T-helper 17 cell (primary cell): ENCODE measurements around the gene FBXO34. TPM values are rescaled to one million over a fixed set of nuclear protein-coding genes. Genes with fewer than 3 reads are reported as not detected.
"Not testable (repeated sequence)": the region's sequence is repeated elsewhere in the genome, so short reads cannot be mapped to it uniquely, and the experiment has no call there.

ENCODE experiments used
- ATAC-seq: fragments of 150-1000 bp; cut with Tn5 transposase; 2 replicates; pipeline ENCODE4 v1.10.0; 2021; ENCODE audit warnings: mild to moderate bottlenecking, moderate library complexity
- DNase-seq, 3 donors: peaks; one replicate each; pipeline versions ENCODE4 v3.0.0 to v3.0.0-alpha.2; 2020 to 2021
- H3K9me3 ChIP-seq: one replicate; pipeline ENCODE4 v1.7.0; 2013; ENCODE audit warnings: low read length, mild to moderate bottlenecking; ENCODE audit not compliant: control insufficient read depth, poor library complexity, severe bottlenecking
- H3K27ac Mint-ChIP-seq: one replicate; pipeline ENCODE4 v1.8.0; 2022; ENCODE audit warnings: mild to moderate bottlenecking, moderate library complexity, mixed read lengths
- H3K27me3 Mint-ChIP-seq: one replicate; pipeline ENCODE4 v1.8.0; 2022; ENCODE audit warnings: mixed read lengths
- H3K36me3 Mint-ChIP-seq: one replicate; pipeline ENCODE4 v1.8.0; 2022; ENCODE audit warnings: low read depth, mixed read lengths
- H3K4me1 Mint-ChIP-seq: one replicate; pipeline ENCODE4 v1.8.0; 2022; ENCODE audit warnings: mild to moderate bottlenecking, mixed read lengths
- H3K4me3 Mint-ChIP-seq: one replicate; pipeline ENCODE4 v1.8.0; 2022; ENCODE audit warnings: mild to moderate bottlenecking, moderate library complexity, mixed read lengths
- total RNA-seq, 4 donors: library from RNA in 2 of 4; stranded (reverse) in 2 of 4; gene quantifications; one replicate each; pipeline ENCODE4 v1.2.3 and lab custom pipeline; 2022 to 2026

Gene FBXO34
- total RNA-seq, 2 donors from 2014 or later = 20.5 to 27.8 TPM

- H3K27me3 Mint-ChIP-seq = no peaks in the 10 kb centered on the region
- peaks cover 20% of the 10 kb centered on the region for H3K4me1 Mint-ChIP-seq
- H3K9me3 ChIP-seq = no peaks in the 10 kb centered on the region
- H3K27ac Mint-ChIP-seq = no peak overlapping the region
- DNase-seq (no peak), ATAC-seq (peak; percentile 49)
- no peak overlapping the region for H3K4me3 Mint-ChIP-seq
- H3K36me3 Mint-ChIP-seq = peaks cover 2% of the 10 kb centered on the region
These were observed 32.5 kb downstream of the FBXO34 start for GRCh38 chr14:55303691-55304145.

GRCh38 chr14:55306938-55307589 lies 35.8 kb downstream of the FBXO34 start:
- Mint-ChIP-seq H3K27ac (no peak overlapping the region), H3K36me3 (peaks cover 3% of the 10 kb centered on the region), H3K4me3 (no peak overlapping the region), H3K27me3 (no peaks in the 10 kb centered on the region), H3K4me1 (peaks cover 7% of the 10 kb centered on the region)
- H3K9me3 ChIP-seq = no peaks in the 10 kb centered on the region
- ATAC-seq (no peak), DNase-seq (no peak)

GRCh38 chr14:55309154-55309553 lies 37.9 kb downstream of the FBXO34 start:
- peaks cover 8% of the 10 kb centered on the region for H3K36me3 Mint-ChIP-seq
- no peak overlapping the region for H3K27ac Mint-ChIP-seq
- DNase-seq (no peak), ATAC-seq (no peak)
- no peaks in the 10 kb centered on the region for H3K9me3 ChIP-seq
- H3K4me1 Mint-ChIP-seq = peaks cover 2% of the 10 kb centered on the region
- no peak overlapping the region for H3K4me3 Mint-ChIP-seq
- H3K27me3 Mint-ChIP-seq = no peaks in the 10 kb centered on the region

GRCh38 chr14:55309761-55310365 lies 38.6 kb downstream of the FBXO34 start:
- no peak for ATAC-seq

GRCh38 chr14:55312379-55313030 lies 41.3 kb downstream of the FBXO34 start:
- not testable (repeated sequence) for H3K9me3 ChIP-seq, DNase-seq, H3K4me1 Mint-ChIP-seq, H3K4me3 Mint-ChIP-seq, H3K27ac Mint-ChIP-seq, H3K27me3 Mint-ChIP-seq, ATAC-seq
- H3K36me3 Mint-ChIP-seq = peaks cover 13% of the 10 kb centered on the region

More at GRCh38 chr14:55309761-55310365, 38.6 kb downstream of the FBXO34 start:
- H3K9me3 ChIP-seq = no peaks in the 10 kb centered on the region
- Mint-ChIP-seq H3K4me1 (peaks cover 4% of the 10 kb centered on the region), H3K27ac (no peak overlapping the region), H3K36me3 (peaks cover 8% of the 10 kb centered on the region), H3K4me3 (no peak overlapping the region), H3K27me3 (no peaks in the 10 kb centered on the region)
- no peak for DNase-seq

- DNase-seq = no peak
- Mint-ChIP-seq H3K4me3 (no peak overlapping the region), H3K4me1 (peaks cover 8% of the 10 kb centered on the region), H3K27me3 (no peaks in the 10 kb centered on the region), H3K36me3 (peaks cover 13% of the 10 kb centered on the region), H3K27ac (no peak overlapping the region)
- H3K9me3 ChIP-seq = no peaks in the 10 kb centered on the region
- no peak for ATAC-seq
These were observed 42.3 kb downstream of the FBXO34 start for GRCh38 chr14:55313480-55313879.

- H3K9me3 ChIP-seq = no peaks in the 10 kb centered on the region
- Mint-ChIP-seq H3K36me3 (peaks cover 13% of the 10 kb centered on the region), H3K4me3 (no peak overlapping the region), H3K27me3 (no peaks in the 10 kb centered on the region), H3K27ac (no peak overlapping the region), H3K4me1 (peaks cover 10% of the 10 kb centered on the region)
- ATAC-seq = no peak
- no peak for DNase-seq
These were observed 43.2 kb downstream of the FBXO34 start for GRCh38 chr14:55314449-55314848.

- no peak overlapping the region for H3K27ac Mint-ChIP-seq
- no peak for DNase-seq
- H3K4me1 Mint-ChIP-seq = peaks cover 10% of the 10 kb centered on the region
- H3K4me3 Mint-ChIP-seq = peak overlapping the region; percentile 25
- H3K27me3 Mint-ChIP-seq = no peaks in the 10 kb centered on the region
- no peak for ATAC-seq
- H3K36me3 Mint-ChIP-seq = peaks cover 10% of the 10 kb centered on the region
- H3K9me3 ChIP-seq = no peaks in the 10 kb centered on the region
These were observed 45.3 kb downstream of the FBXO34 start for GRCh38 chr14:55316564-55316963.

GRCh38 chr14:55317542-55318306 lies 46.5 kb downstream of the FBXO34 start:
- Mint-ChIP-seq H3K4me1 (peaks cover 10% of the 10 kb centered on the region), H3K27ac (no peak overlapping the region), H3K4me3 (no peak overlapping the region), H3K36me3 (peaks cover 7% of the 10 kb centered on the region), H3K27me3 (no peaks in the 10 kb centered on the region)
- no peaks in the 10 kb centered on the region for H3K9me3 ChIP-seq
- ATAC-seq = no peak
- no peak for DNase-seq

GRCh38 chr14:55318694-55319093 lies 47.5 kb downstream of the FBXO34 start:
- Mint-ChIP-seq H3K36me3 (peaks cover 5% of the 10 kb centered on the region), H3K4me3 (no peak overlapping the region), H3K27me3 (no peaks in the 10 kb centered on the region), H3K4me1 (peaks cover 10% of the 10 kb centered on the region), H3K27ac (no peak overlapping the region)
- ATAC-seq (no peak), DNase-seq (no peak)
- H3K9me3 ChIP-seq = no peaks in the 10 kb centered on the region

GRCh38 chr14:55323910-55324309 lies 52.7 kb downstream of the FBXO34 start:
- H3K9me3 ChIP-seq = no peaks in the 10 kb centered on the region
- no peak overlapping the region for H3K4me3 Mint-ChIP-seq
- H3K4me1 Mint-ChIP-seq = peaks cover 23% of the 10 kb centered on the region
- no peaks in the 10 kb centered on the region for H3K27me3 Mint-ChIP-seq
- peaks cover 3% of the 10 kb centered on the region for H3K36me3 Mint-ChIP-seq
- peak overlapping the region; percentile 61 for H3K27ac Mint-ChIP-seq
- ATAC-seq (peak; percentile 55), DNase-seq (no peak)

- Mint-ChIP-seq H3K36me3 (peaks cover 3% of the 10 kb centered on the region), H3K4me3 (no peak overlapping the region), H3K27ac (peak overlapping the region; percentile 37), H3K27me3 (no peaks in the 10 kb centered on the region), H3K4me1 (peaks cover 24% of the 10 kb centered on the region)
- ATAC-seq = no peak
- H3K9me3 ChIP-seq = no peaks in the 10 kb centered on the region
- DNase-seq = no peak
These were observed 53.6 kb downstream of the FBXO34 start for GRCh38 chr14:55324812-55325211.

GRCh38 chr14:55327179-55327578 lies 56.0 kb downstream of the FBXO34 start:
- no peaks in the 10 kb centered on the region for H3K27me3 Mint-ChIP-seq
- DNase-seq (no peak), ATAC-seq (peak; percentile 56)
- no peak overlapping the region for H3K4me3 Mint-ChIP-seq
- no peaks in the 10 kb centered on the region for H3K9me3 ChIP-seq
- peaks cover 33% of the 10 kb centered on the region for H3K4me1 Mint-ChIP-seq
- H3K27ac Mint-ChIP-seq = peak overlapping the region; percentile 37
- H3K36me3 Mint-ChIP-seq = peaks cover 3% of the 10 kb centered on the region
